Aorta (tissue), 5 donors: ENCODE measurements around the gene PRSS3. TPM values are rescaled to one million over a fixed set of nuclear protein-coding genes. Genes with fewer than 3 reads are reported as not detected.
A peak's percentile ranks its signal among the peaks of the same experiment; 100 is the strongest.
"Not testable (repeated sequence)": the region's sequence is repeated elsewhere in the genome, so short reads cannot be mapped to it uniquely, and the experiment has no call there.

ENCODE experiments used
- ATAC-seq: fragments of 200-7000 bp; cut with Tn5 transposase; one replicate; pipeline ENCODE4 v1.9.1; 2022; ENCODE audit warnings: moderate library complexity; ENCODE audit not compliant: low FRiP score
- DNase-seq, 2 donors: peaks; one replicate each; pipeline ENCODE4 v3.0.0-alpha.2; 2020
- H3K27ac ChIP-seq, 2 donors: one replicate each; pipeline ENCODE4 v1.5.1; 2013; ENCODE audit warnings: low read length in 2 of 2, mild to moderate bottlenecking in 2 of 2, moderate library complexity in 2 of 2, control low read depth in 1 of 2, inconsistent platforms in 1 of 2, low read depth in 1 of 2
- H3K27me3 ChIP-seq, 2 donors: one replicate each; pipeline ENCODE4 v1.6.1; 2013; ENCODE audit warnings: control low read depth in 1 of 2, low read length in 1 of 2, mild to moderate bottlenecking in 1 of 2, moderate library complexity in 1 of 2; ENCODE audit not compliant: insufficient read depth in 2 of 2, control insufficient read depth in 1 of 2
- H3K36me3 ChIP-seq, 2 donors: one replicate each; pipeline ENCODE4 v1.6.1; 2013; ENCODE audit warnings: control low read depth in 1 of 2, low read length in 1 of 2, mild to moderate bottlenecking in 1 of 2; ENCODE audit not compliant: insufficient read depth in 2 of 2, control insufficient read depth in 1 of 2
- H3K4me1 ChIP-seq, 2 donors: one replicate each; pipeline ENCODE4 v1.6.1; 2013; ENCODE audit warnings: low read length in 2 of 2, control low read depth in 1 of 2, mild to moderate bottlenecking in 1 of 2, moderate library complexity in 1 of 2; ENCODE audit not compliant: insufficient read depth in 2 of 2, control insufficient read depth in 1 of 2
- H3K4me3 ChIP-seq, 2 donors: one replicate each; pipeline ENCODE4 v1.5.1; 2013; ENCODE audit warnings: low read length in 2 of 2, control low read depth in 1 of 2, mild to moderate bottlenecking in 1 of 2
- H3K9me3 ChIP-seq: one replicate; pipeline ENCODE4 v1.6.1; 2013; ENCODE audit warnings: mild to moderate bottlenecking, low read length; ENCODE audit not compliant: control insufficient read depth
- WGBS, 2 donors: extraction: QIAGEN DNeasy Blood & Tissue Kit; methylation state at CpG; one replicate each; pipeline ENCODE4 v1.1.7; 2013; 5-methylcytosine and 5-hydroxymethylcytosine counted together
- intact Hi-C, 2 donors: fragments of 100-400 bp; cut with DNase I; formaldehyde crosslinking; loops; one replicate each; pipeline versions ENCODE4 v1.14.2 to v1.15.0; 2022
- polyA plus RNA-seq, 2 donors: library from polyadenylated mRNA; stranded (reverse); fragments of 200-250 nt; gene quantifications; one replicate each; pipeline ENCODE4 v1.2.3, GENCODE V29; 2013
- total RNA-seq, 2 donors: library from RNA; stranded (reverse); fragmentation: NEBNext Ultra II Directional; extraction: Animal tissue kit (Norgen Biotek cat#: 25700); gene quantifications; one replicate each; pipeline ENCODE4 v1.2.1, GENCODE V29; 2021
- donor health status: healthy with polysubstance abuse.
- donor health status: Bipolar disorder and iron deficiency.
- donor health status: DM: no; HTN: no; CAD: no.
- donor health status: DM: no; HTN: no; CAD: no.
- donor health status: DM: yes; HTN: yes; CAD: no.

PRSS3 gene
- total and polyA plus RNA-seq, 4 donors: 2.0 to 59.5 TPM; not detected in 2

DNA sequence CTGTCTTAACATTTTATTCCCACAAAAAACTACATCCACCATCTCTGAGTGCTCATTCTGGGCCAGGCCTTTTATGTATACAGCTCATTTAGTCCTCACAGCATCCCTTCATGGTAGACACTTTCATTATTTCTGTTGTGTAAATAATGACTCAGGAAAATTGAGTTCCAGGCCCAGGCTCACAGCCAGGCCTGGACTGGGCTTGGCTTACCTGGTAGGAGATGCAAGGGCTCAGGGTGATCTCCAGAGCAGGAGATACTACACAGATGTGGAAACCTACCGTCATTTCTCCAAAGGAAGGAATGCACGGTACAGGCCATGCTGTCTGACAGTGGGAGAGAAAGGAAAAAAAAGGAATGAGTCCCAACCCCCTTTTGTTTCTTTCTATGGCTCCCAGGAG, 11.8 kb downstream of the PRSS3 start:
- H3K27me3 ChIP-seq, intact Hi-C loops, H3K27ac ChIP-seq, DNase-seq, H3K4me1 ChIP-seq, ATAC-seq, H3K4me3 ChIP-seq, H3K9me3 ChIP-seq, H3K36me3 ChIP-seq: not testable (repeated sequence)
- WGBS, 2 donors: 75 to 84% methylated on average over 2 of the region's 2 CpGs

- H3K4me3 ChIP-seq, intact Hi-C loops, H3K4me1 ChIP-seq, H3K36me3 ChIP-seq, DNase-seq, ATAC-seq, H3K27me3 ChIP-seq, H3K27ac ChIP-seq, H3K9me3 ChIP-seq: not testable (repeated sequence)
- WGBS, 2 donors: 77 to 80% methylated on average over 1 of the region's 1 CpG
Observed at GRCh38 chr9:33808979-33809322, 13.6 kb downstream of the PRSS3 start.

DNA sequence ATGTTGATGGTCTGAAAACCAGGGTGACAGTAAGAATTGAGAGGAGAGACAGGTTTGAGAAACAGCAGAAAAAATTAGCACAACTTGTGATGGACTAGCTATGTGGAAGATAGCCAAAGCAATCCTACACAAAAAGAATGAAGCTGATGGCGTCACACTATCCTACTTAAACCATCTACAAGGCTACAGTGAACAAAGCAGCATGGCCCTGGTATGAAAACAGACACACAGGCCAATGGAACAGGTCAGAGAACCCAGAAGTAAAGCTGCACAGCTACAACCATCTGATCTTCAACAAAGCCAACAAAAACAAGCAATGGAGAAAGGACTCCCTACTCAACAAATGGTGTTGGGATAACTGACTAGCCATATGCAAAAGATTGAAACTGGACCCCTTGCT, 14.1 kb downstream of the PRSS3 start:
- Histone ChIP-seq H3K27me3 (no peaks in the 10 kb centered on the region), H3K4me3 (no peak overlapping the region), H3K9me3 (no peaks in the 10 kb centered on the region), H3K4me1 (no peaks in the 10 kb centered on the region), H3K27ac (no peak overlapping the region), H3K36me3 (no peaks in the 10 kb centered on the region)
- intact Hi-C loops: no loop called here
- WGBS, 2 donors: 88 to 92% methylated on average over 1 of the region's 1 CpG
- ATAC-seq (no peak), DNase-seq (no peak)

DNA sequence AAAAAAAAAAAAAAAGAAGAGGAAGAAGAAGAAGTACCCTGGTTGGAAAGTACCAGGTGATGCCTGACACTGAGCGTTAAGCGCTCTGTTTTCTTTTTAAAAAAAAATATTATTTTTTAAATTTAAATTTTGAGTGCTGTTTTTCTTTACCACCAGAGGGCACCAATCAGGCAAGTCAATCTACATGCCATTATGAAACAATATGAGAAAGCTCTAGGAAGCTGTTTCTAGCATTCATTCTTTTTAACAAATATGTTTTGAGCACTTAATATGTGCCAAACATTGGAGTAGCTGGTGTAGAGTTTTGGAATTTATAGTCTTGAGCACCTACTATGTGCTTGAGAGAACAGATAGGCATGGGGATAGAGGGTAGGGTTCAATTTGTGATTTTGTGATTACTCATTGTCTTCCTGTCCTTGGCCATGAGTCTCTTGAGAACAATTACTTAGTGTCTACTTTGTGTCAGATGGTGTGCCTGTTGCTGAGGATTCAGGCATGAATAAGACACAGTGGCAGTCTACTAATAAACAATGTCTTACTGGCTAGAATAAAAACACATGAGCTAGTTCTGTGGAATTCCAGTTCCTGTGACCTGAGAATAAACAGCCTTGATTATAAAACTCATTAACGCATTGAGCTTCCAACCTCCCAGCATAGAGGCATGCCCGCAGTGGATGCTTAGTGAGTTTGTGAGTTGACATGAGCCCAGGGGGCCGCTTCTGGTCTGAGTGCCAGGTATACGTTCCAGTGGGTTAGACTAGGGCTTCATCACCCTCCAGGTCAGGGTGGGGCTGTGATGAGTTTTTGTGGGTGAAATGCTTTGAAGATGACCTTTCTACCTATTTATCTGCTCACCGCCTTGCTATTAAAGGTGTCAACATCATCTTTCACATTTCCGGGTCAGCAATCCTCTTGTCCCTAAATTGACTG, 18.6 kb downstream of the PRSS3 start:
- H3K4me3 ChIP-seq: no peak overlapping the region
- no peaks in the 10 kb centered on the region for H3K4me1 ChIP-seq
- no peaks in the 10 kb centered on the region for H3K27me3 ChIP-seq
- 64 to 68% methylated on average over 8 of the region's 8 CpGs for WGBS, 2 donors
- no peak overlapping the region for H3K27ac ChIP-seq
- no peaks in the 10 kb centered on the region for H3K9me3 ChIP-seq
- no peak for DNase-seq
- no peak for ATAC-seq
- intact Hi-C loops: loop anchor here (1.0 to 10.0 kb wide), 4 partner anchors 37 to 441 kb away; no protein-coding TSS in a partner anchor
- H3K36me3 ChIP-seq: no peaks in the 10 kb centered on the region

DNA sequence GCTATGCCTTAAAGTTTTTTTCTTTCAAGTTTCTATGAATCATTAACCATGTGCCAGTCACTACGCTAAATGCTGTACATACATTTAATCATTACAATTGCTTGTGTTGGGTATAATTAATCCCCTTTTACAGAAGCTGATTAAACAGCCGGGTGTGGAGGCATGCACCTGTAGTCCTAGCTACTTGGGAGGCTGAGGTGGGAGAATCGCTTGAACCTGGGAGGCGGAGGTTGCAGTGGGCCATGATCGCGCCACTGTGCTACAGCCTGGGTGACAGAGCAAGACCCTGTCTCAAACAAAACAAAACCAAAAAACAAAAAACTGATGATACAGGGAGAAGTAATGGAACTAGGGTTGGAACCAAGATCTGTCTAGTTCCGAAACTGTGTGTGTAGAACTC, 20.4 kb downstream of the PRSS3 start:
- intact Hi-C loops: loop anchor here (2.0 to 10.0 kb wide), 3 partner anchors 35 to 439 kb away; no protein-coding TSS in a partner anchor

DNA sequence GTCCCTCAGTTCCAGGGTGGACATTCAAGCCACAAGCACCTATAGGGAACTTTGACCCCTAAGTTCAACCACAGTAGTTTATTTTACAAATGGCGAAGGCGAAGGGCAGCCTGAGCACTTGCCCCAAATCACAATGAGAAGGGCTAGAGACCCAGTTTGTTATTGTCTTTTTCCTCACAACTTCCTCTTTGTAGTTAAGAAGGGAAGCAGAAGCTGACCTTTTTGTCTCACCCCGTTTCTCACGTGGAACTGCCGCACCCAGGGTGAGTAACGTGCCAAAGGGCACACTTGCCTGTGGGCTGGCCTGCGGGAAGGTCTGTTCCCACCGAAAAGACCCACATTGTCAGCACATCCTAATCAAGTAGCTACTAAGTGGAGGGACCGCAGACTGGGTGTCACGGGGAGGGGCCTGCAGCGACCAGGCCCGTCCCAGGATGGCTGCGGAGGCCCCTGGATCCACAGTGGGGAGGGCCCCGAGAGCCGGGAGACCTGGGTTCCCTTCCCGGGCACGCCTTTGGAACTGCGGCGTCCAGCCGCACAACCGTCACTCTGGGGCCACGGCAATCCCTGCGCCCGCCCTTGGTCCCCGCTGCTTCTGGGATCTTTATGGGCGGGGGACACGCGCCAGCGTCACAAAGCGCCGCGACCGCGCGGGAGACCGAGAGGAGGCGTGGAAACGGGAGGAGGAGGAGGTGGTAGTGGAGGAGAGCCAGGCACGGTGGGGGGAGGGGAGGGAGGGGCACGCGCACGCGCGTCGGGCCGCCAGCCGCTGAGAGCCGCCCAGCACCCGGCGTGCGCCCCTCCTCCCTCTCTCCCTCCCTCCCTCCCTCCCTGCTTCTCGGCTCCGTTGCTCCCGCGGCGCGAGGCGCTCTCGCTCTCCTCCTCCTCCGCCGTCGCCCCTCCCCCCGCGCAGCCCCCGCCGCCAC, 21.2 kb downstream of the PRSS3 start, which contains the start of gene UBE2R2:
Gene UBE2R2 (plus strand): TSS at position 834 of the 926 bp plus-strand sequence. CDS start 598 bp downstream, outside the sequence.
- WGBS, 2 donors: 3 to 5% methylated on average over 39 to 66 of the region's 66 CpGs
- intact Hi-C loops: loop anchor here in 1 of 2 donors (10.0 kb wide), 2 partner anchors 108 to 438 kb away; no protein-coding TSS in a partner anchor
- Histone ChIP-seq H3K27me3 (no peaks in the 10 kb centered on the region), H3K4me3 (peak within 1 kb of the TSS; percentile 73 to 98), H3K36me3 (no peaks in the 10 kb centered on the region), H3K4me1 (no peaks in the 10 kb centered on the region), H3K27ac (peak within 1 kb of the TSS; percentile 79 to 93), H3K9me3 (no peaks in the 10 kb centered on the region)
- DNase-seq (peak; percentile 94 to 97), ATAC-seq (peak; percentile 96)

More for the DNA sequence above, 20.4 kb downstream of the PRSS3 start:
- DNase-seq: no peak
- Histone ChIP-seq H3K4me1 (no peaks in the 10 kb centered on the region), H3K4me3 (no peak overlapping the region), H3K9me3 (no peaks in the 10 kb centered on the region), H3K36me3 (no peaks in the 10 kb centered on the region), H3K27me3 (no peaks in the 10 kb centered on the region), H3K27ac (no peak overlapping the region)
- 93 to 94% methylated on average over 7 of the region's 7 CpGs for WGBS, 2 donors
- no peak for ATAC-seq

DNA sequence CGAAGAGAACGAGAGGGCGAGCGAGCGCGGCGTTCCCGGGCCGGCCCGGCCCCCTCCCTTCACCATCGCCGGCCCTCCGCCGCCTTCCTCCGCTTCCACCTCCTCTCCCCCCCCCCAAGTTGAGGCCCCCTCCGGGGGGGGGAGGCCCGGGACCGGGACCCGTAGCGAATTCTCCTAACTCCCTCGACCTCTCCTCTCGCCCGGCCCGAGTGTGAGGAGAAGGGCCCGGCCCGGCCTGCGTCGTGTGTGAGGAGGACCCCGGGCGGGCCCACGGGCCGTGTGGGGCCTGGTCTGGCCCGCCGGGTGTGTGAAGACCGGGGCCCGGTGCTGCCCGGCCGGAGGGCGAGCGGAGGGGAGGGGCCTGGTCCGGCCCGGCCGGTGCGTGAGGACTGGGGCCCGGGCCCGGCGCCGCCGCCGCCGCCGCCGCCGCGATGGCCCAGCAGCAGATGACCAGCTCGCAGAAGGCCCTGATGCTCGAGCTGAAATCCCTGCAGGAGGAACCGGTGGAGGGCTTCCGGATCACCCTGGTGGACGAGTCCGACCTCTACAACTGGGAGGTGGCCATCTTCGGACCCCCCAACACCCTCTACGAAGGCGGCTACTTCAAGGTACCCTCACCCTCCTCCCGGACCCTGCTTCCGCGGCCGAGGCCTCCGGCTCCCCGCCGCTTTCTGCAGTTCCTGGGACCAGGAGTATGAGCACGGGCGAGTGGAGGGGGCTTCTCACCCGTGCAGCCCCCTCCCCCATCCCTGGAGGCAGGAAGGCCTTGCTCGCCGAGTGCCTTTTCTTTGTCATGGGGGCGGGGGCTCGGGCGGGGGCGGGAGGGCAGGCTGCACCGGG, 22.2 kb downstream of the PRSS3 start:
- no peaks in the 10 kb centered on the region for H3K4me1 ChIP-seq
- peak overlapping the region; percentile 79 to 93 for H3K27ac ChIP-seq
- H3K36me3 ChIP-seq: no peaks in the 10 kb centered on the region
- peak overlapping the region; percentile 73 to 98 for H3K4me3 ChIP-seq
- WGBS, 2 donors: 1% methylated on average over 45 to 81 of the region's 81 CpGs
- ATAC-seq (peak; percentile 48), DNase-seq (peak in 1 of 2 donors; percentile 70)
- intact Hi-C loops: loop anchor here in 1 of 2 donors (10.0 kb wide), 2 partner anchors 107 to 437 kb away; no protein-coding TSS in a partner anchor
- H3K9me3 ChIP-seq: no peaks in the 10 kb centered on the region
- H3K27me3 ChIP-seq: no peaks in the 10 kb centered on the region
